ENCODE results near the gene AFMID. TPM values are rescaled to one million over a fixed set of nuclear protein-coding genes. Genes with fewer than 3 reads are reported as not detected.
A peak's percentile ranks its signal among the peaks of the same experiment; 100 is the strongest.

The AFMID gene
- total and polyA plus RNA-seq, 2 of the 13 experiments (the other 11 are each of a cell fraction or from before 2014, with no cell fraction given) = 249 to 270 TPM

DNA sequence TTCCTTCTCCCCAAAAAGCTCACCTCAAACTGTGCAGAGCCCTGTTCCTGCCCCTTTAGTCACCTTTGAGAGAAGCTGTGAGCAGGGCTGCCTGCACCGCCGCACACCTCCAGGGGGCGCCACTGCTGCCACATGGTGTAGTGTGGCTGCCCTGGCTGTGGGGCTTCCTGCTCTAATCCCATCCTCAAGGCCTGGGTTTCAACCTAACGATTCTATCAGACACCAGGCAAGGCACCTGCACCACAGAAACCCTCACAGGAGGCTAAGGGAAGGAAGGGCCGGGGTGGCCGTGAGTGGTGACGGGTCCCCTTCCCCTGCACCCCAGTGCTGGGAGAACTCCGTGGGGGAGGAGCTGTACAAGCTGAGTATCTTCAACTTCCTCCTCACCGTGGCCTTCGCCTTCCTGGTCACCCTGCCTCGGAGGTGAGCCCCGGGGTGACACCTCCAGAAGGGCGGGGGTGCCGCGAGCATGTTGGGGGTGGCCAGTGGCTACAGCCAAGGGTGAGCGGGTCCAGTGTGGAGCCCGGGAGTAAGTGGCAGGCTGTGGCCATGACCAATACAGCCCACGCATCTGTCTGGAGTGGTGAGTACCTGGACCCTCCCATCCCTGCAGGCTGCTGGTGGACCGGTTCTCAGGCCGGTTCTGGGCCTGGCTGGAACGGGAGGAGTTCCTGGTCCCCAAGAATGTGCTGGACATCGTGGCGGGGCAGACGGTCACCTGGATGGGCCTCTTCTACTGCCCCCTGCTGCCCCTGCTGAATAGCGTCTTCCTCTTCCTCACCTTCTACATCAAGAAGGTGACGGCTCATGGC lies 49.6 kb upstream of the AFMID start (continued):
- TF ChIP-seq KAT8 (CRISPR knock-in tag; IDR thresholded peaks at IDR 0.05) (no peak; the same call in none of the 2 replicates), ZNF710 (CRISPR knock-in tag; IDR thresholded peaks at IDR 0.05; ENCODE audit: borderline replicate concordance) (0 out of 2 replicates have a peak, but pooled peaks have one; percentile 28), RBM22 (optimal IDR thresholded peaks at IDR 0.05; ENCODE audit: low read length) (no peak), ZNF136 (CRISPR knock-in tag; IDR thresholded peaks at IDR 0.05; ENCODE audit: low read depth) (no peak), ATF7 (IDR thresholded peaks at IDR 0.05) (no peak), ATF7 (CRISPR knock-in tag; IDR thresholded peaks at IDR 0.05) (no peak), TEAD3 (CRISPR knock-in tag; optimal IDR thresholded peaks at IDR 0.05; ENCODE audit: borderline replicate concordance) (peak; percentile 72), HOXD1 (CRISPR knock-in tag; IDR thresholded peaks at IDR 0.05) (no peak), ZBTB39 (CRISPR knock-in tag; IDR thresholded peaks at IDR 0.05) (no peak), TEAD2 (CRISPR knock-in tag; IDR thresholded peaks at IDR 0.05) (no peak), ZNF441 (CRISPR knock-in tag; IDR thresholded peaks at IDR 0.05; ENCODE audit: borderline replicate concordance) (no peak), ZNF772 (CRISPR knock-in tag; IDR thresholded peaks at IDR 0.05) (no peak), ZNF234 (CRISPR knock-in tag; conservative IDR thresholded peaks at IDR 0.05) (no peak), ZBTB2 (CRISPR knock-in tag; IDR thresholded peaks at IDR 0.05; ENCODE audit: low read depth) (no peak), THYN1 (CRISPR knock-in tag; IDR thresholded peaks at IDR 0.05; ENCODE audit: borderline replicate concordance, low read depth) (no peak)
- TF ChIP-seq, protein P1, sequence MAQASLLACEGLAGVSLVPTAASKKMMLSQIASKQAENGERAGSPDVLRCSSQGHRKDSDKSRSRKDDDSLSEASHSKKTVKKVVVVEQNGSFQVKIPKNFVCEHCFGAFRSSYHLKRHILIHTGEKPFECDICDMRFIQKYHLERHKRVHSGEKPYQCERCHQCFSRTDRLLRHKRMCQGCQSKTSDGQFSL (CRISPR knock-in tag; IDR thresholded peaks at IDR 0.05) = no peak
- TF ChIP-seq, protein P2, sequence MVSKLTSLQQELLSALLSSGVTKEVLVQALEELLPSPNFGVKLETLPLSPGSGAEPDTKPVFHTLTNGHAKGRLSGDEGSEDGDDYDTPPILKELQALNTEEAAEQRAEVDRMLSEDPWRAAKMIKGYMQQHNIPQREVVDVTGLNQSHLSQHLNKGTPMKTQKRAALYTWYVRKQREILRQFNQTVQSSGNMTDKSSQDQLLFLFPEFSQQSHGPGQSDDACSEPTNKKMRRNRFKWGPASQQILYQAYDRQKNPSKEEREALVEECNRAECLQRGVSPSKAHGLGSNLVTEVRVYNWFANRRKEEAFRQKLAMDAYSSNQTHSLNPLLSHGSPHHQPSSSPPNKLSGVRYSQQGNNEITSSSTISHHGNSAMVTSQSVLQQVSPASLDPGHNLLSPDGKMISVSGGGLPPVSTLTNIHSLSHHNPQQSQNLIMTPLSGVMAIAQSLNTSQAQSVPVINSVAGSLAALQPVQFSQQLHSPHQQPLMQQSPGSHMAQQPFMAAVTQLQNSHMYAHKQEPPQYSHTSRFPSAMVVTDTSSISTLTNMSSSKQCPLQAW (CRISPR knock-in tag; IDR thresholded peaks at IDR 0.05) = no peak; the same call in 1 of the 2 replicates
- TF ChIP-seq, protein P3, sequence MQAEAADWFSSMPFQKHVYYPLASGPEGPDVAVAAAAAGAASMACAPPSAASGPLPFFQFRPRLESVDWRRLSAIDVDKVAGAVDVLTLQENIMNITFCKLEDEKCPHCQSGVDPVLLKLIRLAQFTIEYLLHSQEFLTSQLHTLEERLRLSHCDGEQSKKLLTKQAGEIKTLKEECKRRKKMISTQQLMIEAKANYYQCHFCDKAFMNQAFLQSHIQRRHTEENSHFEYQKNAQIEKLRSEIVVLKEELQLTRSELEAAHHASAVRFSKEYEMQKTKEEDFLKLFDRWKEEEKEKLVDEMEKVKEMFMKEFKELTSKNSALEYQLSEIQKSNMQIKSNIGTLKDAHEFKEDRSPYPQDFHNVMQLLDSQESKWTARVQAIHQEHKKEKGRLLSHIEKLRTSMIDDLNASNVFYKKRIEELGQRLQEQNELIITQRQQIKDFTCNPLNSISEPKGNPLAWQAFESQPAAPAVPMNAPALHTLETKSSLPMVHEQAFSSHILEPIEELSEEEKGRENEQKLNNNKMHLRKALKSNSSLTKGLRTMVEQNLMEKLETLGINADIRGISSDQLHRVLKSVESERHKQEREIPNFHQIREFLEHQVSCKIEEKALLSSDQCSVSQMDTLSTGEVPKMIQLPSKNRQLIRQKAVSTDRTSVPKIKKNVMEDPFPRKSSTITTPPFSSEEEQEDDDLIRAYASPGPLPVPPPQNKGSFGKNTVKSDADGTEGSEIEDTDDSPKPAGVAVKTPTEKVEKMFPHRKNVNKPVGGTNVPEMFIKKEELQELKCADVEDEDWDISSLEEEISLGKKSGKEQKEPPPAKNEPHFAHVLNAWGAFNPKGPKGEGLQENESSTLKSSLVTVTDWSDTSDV (CRISPR knock-in tag; IDR thresholded peaks at IDR 0.05) = peak; percentile 44; the same call in 1 of the 2 replicates

Measured in HepG2 (cell line).